ENCODE data around the gene FSCN2. TPM values are rescaled to one million over a fixed set of nuclear protein-coding genes. Genes with fewer than 3 reads are reported as not detected.

The FSCN2 gene
- total and polyA plus RNA-seq, 2 donors (not counting 3 experiments of a cell fraction or from before 2014, with no cell fraction given), result 0.32 to 0.71 TPM

DNA sequence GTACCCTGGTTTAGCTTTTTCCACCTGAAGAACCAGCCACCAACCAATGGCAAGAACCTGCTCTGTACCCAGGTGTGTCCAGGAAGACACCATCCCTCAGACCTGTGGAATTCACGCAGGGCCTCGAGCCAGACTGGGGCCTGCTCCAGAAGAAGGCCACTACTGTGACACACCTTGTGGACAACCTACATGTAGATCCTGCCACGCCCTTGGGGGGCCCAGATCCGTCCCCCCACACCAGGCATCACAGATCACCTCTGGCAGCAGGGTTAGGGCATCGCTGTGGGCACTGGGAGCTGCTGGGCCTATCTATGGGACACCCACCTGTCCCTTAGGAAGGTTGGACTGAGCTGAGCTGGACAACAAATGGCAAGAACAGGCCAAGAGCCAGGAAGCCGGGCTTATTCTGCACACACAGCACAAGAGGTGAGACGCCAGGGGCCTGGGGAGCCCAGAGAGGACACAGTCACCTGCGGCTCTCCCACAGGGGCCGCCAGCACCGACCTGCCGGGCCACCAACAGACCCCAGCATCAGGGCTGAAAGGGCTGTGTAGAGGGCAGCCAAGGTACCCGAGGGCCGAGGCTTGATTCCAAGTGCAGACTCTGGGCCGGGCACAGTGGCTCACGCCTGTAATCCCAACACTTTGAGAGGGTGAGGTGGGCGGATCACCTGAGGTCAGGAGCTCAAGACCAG is 16.3 kb downstream of the FSCN2 start:
- FAIRE-seq (no peak), DNase-seq (ENCODE audit: low read depth, low spot score) (no peak)
- Histone ChIP-seq H4K20me1 (replicated peaks; ENCODE audit: control insufficient read depth, extremely low read depth, insufficient read depth, low read length) (no peaks in the 10 kb centered on the region), H3K4me2 (ENCODE audit: insufficient read depth, low read length) (no peak overlapping the region), H3K4me3 (replicated peaks in 1 of 3; ENCODE audit: insufficient read depth in 1 of 3, low read depth in 1 of 3, low read length in 3 of 3) (no peak overlapping the region), H3K9ac (replicated peaks; ENCODE audit: extremely low read depth, insufficient read depth, low read length) (no peak overlapping the region), H3K27me3 (ENCODE audit: control insufficient read depth in 2 of 2, insufficient read depth in 2 of 2, low read length in 2 of 2) (no peaks in the 10 kb centered on the region), H3K36me3 (ENCODE audit: control insufficient read depth in 2 of 2, extremely low read depth in 1 of 2, insufficient read depth in 2 of 2, low read length in 2 of 2) (peaks cover 9 to 72% of the 10 kb centered on the region in 2 experiments), H3K4me1 (ENCODE audit: control insufficient read depth, extremely low read depth, insufficient read depth, low read length) (no peaks in the 10 kb centered on the region), H3K27ac (ENCODE audit: insufficient read depth, low read depth, low read length) (no peak overlapping the region), H3K9me3 (replicated peaks; ENCODE audit: control insufficient read depth, insufficient read depth, low read length) (no peaks in the 10 kb centered on the region), H2AFZ (ENCODE audit: low read depth, low read length) (no peak overlapping the region), H3K9me1 (replicated peaks; ENCODE audit: control insufficient read depth, extremely low read depth, insufficient read depth, low read length) (no peaks in the 10 kb centered on the region), H3K79me2 (ENCODE audit: control insufficient read depth, insufficient read depth, low read length) (peaks cover 8% of the 10 kb centered on the region)
- ChIA-PET CTCF (interaction anchor here (1.0 to 1.4 kb wide), 3 partner anchors 8 to 58 kb away, joined by 3 to 4 read pairs (median 3); partner anchors contain the start of gene FAAP100), POLR2A (interaction anchor here (1.1 kb wide), 1 partner anchor 22 kb away, joined by 4 read pairs; no protein-coding TSS in a partner anchor)
- TF ChIP-seq GATA2 (IDR thresholded peaks at IDR 0.05; ENCODE audit: insufficient read depth, insufficient read length, low read depth, low read length) (no peak), POLR2A (IDR thresholded peaks at IDR 0.05; ENCODE audit: low read depth, low read length) (no peak), MYC (IDR thresholded peaks at IDR 0.05; ENCODE audit: low read depth, low read length) (no peak), POLR2AphosphoS5 (IDR thresholded peaks at IDR 0.05; ENCODE audit: insufficient read depth, low read depth, low read length) (no peak)
- TF ChIP-seq, protein P1, sequence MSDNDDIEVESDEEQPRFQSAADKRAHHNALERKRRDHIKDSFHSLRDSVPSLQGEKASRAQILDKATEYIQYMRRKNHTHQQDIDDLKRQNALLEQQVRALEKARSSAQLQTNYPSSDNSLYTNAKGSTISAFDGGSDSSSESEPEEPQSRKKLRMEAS (IDR thresholded peaks at IDR 0.05; ENCODE audit: insufficient read depth, insufficient read length), result no peak
- dilution Hi-C loops (cut with MboI; ENCODE audit: extremely low pct_ligation_motif_present, low sequenced_read_pairs) (no loop called here), intact Hi-C loops (cut with micrococcal nuclease) (no loop called here)
- BruUV-seq (replicated peaks), result no TSS peak

DNA sequence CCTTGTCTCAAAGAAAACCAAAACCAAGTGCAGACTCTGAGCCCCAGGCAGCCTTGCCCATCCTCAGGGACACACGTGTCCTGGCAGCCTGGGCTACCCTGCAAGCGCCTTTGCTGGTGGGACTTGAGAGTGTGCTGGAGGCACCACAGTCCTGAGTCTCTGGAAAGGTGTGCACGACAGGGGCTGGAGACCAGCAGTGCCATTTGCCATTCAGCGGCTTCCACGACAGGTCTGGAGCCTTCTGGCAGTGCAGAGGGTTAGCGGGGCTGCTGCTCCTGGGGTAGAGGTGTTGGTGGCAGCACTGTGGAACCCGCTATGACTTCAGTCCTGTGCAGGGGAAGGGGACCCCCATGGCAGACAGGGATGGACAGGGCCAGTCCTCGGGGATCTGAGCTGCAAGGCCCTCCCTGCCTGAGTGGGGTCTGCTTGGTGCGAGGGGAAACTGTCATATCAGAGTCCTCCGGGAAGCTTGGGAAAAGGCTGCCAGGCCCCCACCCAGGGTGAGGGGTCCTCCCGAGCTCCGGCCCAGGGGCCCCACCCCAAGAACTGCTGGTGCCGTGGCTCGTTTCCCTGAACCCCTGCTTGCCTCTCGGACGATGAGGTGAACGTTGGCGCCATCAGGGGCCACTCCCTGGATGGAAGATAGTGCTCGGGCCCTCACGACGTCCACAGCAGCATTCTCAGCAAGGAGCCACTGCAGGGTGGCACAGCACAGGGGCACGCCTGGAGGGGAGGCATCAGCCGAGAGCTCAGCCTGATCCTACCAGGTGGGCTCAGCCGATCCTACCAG is 17.2 kb downstream of the FSCN2 start:
- dilution Hi-C loops (cut with MboI; ENCODE audit: extremely low pct_ligation_motif_present, low sequenced_read_pairs), result no loop called here
- Histone ChIP-seq H3K27me3 (ENCODE audit: control insufficient read depth in 2 of 2, insufficient read depth in 2 of 2, low read length in 2 of 2) (no peaks in the 10 kb centered on the region), H2AFZ (ENCODE audit: low read depth, low read length) (no peak overlapping the region), H3K9me3 (replicated peaks; ENCODE audit: control insufficient read depth, insufficient read depth, low read length) (no peaks in the 10 kb centered on the region), H4K20me1 (replicated peaks; ENCODE audit: control insufficient read depth, extremely low read depth, insufficient read depth, low read length) (no peaks in the 10 kb centered on the region), H3K4me2 (ENCODE audit: insufficient read depth, low read length) (no peak overlapping the region), H3K4me3 (replicated peaks in 1 of 3; ENCODE audit: insufficient read depth in 1 of 3, low read depth in 1 of 3, low read length in 3 of 3) (no peak overlapping the region), H3K79me2 (ENCODE audit: control insufficient read depth, insufficient read depth, low read length) (peaks cover 17% of the 10 kb centered on the region), H3K4me1 (ENCODE audit: control insufficient read depth, extremely low read depth, insufficient read depth, low read length) (no peaks in the 10 kb centered on the region), H3K9me1 (replicated peaks; ENCODE audit: control insufficient read depth, extremely low read depth, insufficient read depth, low read length) (no peaks in the 10 kb centered on the region), H3K9ac (replicated peaks; ENCODE audit: extremely low read depth, insufficient read depth, low read length) (no peak overlapping the region), H3K36me3 (ENCODE audit: control insufficient read depth in 2 of 2, extremely low read depth in 1 of 2, insufficient read depth in 2 of 2, low read length in 2 of 2) (peaks cover 9 to 74% of the 10 kb centered on the region in 2 experiments), H3K27ac (ENCODE audit: insufficient read depth, low read depth, low read length) (no peak overlapping the region)
- ChIA-PET CTCF (no interaction called here), POLR2A (interaction anchor here (1.1 kb wide), 1 partner anchor 21 kb away, joined by 4 read pairs; no protein-coding TSS in a partner anchor)
- FAIRE-seq, result no peak
- no peak for DNase-seq (ENCODE audit: low read depth, low spot score)
- intact Hi-C loops (cut with micrococcal nuclease), result no loop called here
- TF ChIP-seq FOS (IDR thresholded peaks at IDR 0.05; ENCODE audit: borderline replicate concordance, insufficient read depth, low read length) (no peak), GATA2 (IDR thresholded peaks at IDR 0.05; ENCODE audit: insufficient read depth, insufficient read length, low read depth, low read length) (no peak), JUN (IDR thresholded peaks at IDR 0.05; ENCODE audit: borderline replicate concordance, insufficient read depth, insufficient read length, low read depth) (no peak), POLR2AphosphoS5 (IDR thresholded peaks at IDR 0.05; ENCODE audit: insufficient read depth, low read depth, low read length) (no peak), POLR2A (IDR thresholded peaks at IDR 0.05; ENCODE audit: low read depth, low read length) (no peak), MYC (IDR thresholded peaks at IDR 0.05; ENCODE audit: low read depth, low read length) (no peak), EZH2 (IDR thresholded peaks at IDR 0.05; ENCODE audit: borderline replicate concordance, low read depth, low read length, severe bottlenecking) (no peak)
- TF ChIP-seq, protein P1 (IDR thresholded peaks at IDR 0.05; ENCODE audit: insufficient read depth, insufficient read length), result no peak
- TF ChIP-seq, protein P2, sequence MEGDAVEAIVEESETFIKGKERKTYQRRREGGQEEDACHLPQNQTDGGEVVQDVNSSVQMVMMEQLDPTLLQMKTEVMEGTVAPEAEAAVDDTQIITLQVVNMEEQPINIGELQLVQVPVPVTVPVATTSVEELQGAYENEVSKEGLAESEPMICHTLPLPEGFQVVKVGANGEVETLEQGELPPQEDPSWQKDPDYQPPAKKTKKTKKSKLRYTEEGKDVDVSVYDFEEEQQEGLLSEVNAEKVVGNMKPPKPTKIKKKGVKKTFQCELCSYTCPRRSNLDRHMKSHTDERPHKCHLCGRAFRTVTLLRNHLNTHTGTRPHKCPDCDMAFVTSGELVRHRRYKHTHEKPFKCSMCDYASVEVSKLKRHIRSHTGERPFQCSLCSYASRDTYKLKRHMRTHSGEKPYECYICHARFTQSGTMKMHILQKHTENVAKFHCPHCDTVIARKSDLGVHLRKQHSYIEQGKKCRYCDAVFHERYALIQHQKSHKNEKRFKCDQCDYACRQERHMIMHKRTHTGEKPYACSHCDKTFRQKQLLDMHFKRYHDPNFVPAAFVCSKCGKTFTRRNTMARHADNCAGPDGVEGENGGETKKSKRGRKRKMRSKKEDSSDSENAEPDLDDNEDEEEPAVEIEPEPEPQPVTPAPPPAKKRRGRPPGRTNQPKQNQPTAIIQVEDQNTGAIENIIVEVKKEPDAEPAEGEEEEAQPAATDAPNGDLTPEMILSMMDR (IDR thresholded peaks at IDR 0.05; ENCODE audit: extremely low read depth in 1 of 2, insufficient read depth in 1 of 2, low read depth in 1 of 2, low read length in 2 of 2), result no peak
- BruUV-seq (replicated peaks), result no TSS peak

All from endothelial cell of umbilical vein (primary cell).